ENCODE measurements around the gene SEPTIN8. TPM values are rescaled to one million over a fixed set of nuclear protein-coding genes. Genes with fewer than 3 reads are reported as not detected.

Gene SEPTIN8
- total RNA-seq, 1 experiment from 2014 or later: 38.2 TPM

DNA sequence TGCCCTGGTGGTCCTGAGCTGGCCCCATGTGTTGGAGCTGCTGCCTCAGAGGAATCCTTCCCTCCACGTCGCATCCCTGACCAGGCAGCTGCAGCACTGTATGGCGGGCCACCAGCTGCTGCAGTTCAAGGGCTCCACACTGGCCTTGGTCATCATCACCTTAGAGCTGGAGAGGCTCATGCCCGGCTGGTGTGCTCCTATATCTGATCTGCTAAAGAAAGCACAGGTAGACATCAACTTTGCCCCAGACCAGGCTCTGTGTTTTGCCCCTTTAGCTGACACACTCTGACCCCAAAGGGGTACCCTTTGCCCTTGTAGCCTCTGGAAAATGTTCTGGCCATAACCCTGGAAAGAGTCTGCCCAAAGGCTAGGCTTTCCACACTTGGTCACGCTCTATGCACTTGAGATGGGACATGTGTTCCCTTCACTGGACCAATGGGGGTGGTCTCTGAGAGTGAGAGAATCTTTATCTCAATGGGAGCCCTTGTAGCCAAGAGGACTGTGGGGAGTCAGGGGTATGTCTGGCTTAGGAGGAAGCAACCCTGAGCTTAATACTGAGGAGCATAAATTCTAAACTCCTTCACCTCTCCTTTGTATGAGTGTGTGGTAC is 25.0 kb downstream of the SEPTIN8 start:
- H4K5ac ChIP-seq (ENCODE audit: insufficient read length, low read depth, low read length): no peak overlapping the region
- H3K56ac ChIP-seq (ENCODE audit: insufficient read length, low read depth, low read length): no peak overlapping the region
- H3K4me2 ChIP-seq (ENCODE audit: insufficient read depth, insufficient read length, low read length): no peak overlapping the region
- H3K4me3 Mint-ChIP-seq: no peak overlapping the region
- H4K91ac ChIP-seq (ENCODE audit: insufficient read length, low read depth, low read length): no peak overlapping the region
- peaks cover 43% of the 10 kb centered on the region for H3K27me3 Mint-ChIP-seq (ENCODE audit: low read depth)
- H2AFZ ChIP-seq (ENCODE audit: low read length): no peak overlapping the region
- no peaks in the 10 kb centered on the region for H3K79me2 ChIP-seq (ENCODE audit: insufficient read depth, low read length)
- no peak overlapping the region for H3K18ac ChIP-seq (ENCODE audit: insufficient read length, low read depth, low read length)
- TF ChIP-seq, protein P1, sequence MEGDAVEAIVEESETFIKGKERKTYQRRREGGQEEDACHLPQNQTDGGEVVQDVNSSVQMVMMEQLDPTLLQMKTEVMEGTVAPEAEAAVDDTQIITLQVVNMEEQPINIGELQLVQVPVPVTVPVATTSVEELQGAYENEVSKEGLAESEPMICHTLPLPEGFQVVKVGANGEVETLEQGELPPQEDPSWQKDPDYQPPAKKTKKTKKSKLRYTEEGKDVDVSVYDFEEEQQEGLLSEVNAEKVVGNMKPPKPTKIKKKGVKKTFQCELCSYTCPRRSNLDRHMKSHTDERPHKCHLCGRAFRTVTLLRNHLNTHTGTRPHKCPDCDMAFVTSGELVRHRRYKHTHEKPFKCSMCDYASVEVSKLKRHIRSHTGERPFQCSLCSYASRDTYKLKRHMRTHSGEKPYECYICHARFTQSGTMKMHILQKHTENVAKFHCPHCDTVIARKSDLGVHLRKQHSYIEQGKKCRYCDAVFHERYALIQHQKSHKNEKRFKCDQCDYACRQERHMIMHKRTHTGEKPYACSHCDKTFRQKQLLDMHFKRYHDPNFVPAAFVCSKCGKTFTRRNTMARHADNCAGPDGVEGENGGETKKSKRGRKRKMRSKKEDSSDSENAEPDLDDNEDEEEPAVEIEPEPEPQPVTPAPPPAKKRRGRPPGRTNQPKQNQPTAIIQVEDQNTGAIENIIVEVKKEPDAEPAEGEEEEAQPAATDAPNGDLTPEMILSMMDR (conservative IDR thresholded peaks at IDR 0.05): no peak
- no peaks in the 10 kb centered on the region for H3K79me1 ChIP-seq (ENCODE audit: insufficient read depth, low read depth, low read length, poor library complexity, severe bottlenecking)
- H2BK5ac ChIP-seq (ENCODE audit: insufficient read length, low read length): no peak overlapping the region
- no peaks in the 10 kb centered on the region for H3K9me3 ChIP-seq (ENCODE audit: control insufficient read depth, low read depth, low read length)
- no peak overlapping the region for H4K8ac ChIP-seq (replicated peaks; ENCODE audit: insufficient read length, low read depth, low read length)
- no peaks in the 10 kb centered on the region for H3K4me1 ChIP-seq (ENCODE audit: insufficient read depth, low read length)
- H3K27ac ChIP-seq (ENCODE audit: insufficient read length, low read depth, low read length): no peak overlapping the region
- H3K14ac ChIP-seq (ENCODE audit: insufficient read depth, low read length): no peak overlapping the region
- H3T11ph ChIP-seq (ENCODE audit: low read length): no peak overlapping the region
- H2BK20ac ChIP-seq (ENCODE audit: low read depth, low read length, poor library complexity, severe bottlenecking): no peak overlapping the region
- H3K23ac ChIP-seq (ENCODE audit: insufficient read length, low read depth, low read length): no peak overlapping the region
- H3K27ac Mint-ChIP-seq: no peak overlapping the region
- peaks cover 14% of the 10 kb centered on the region; the same call in 1 of the 2 replicates for H3K27me3 ChIP-seq (ENCODE audit: insufficient read depth, low read length)
- no peaks in the 10 kb centered on the region for H3K36me3 Mint-ChIP-seq (ENCODE audit: insufficient read depth in 1 of 3, low read depth in 3 of 3)
- no peak overlapping the region for H2BK12ac ChIP-seq (ENCODE audit: insufficient read length, low read depth, low read length)
- peaks cover 21 to 30% of the 10 kb centered on the region in 2 experiments for H3K4me1 Mint-ChIP-seq
- H3K9ac ChIP-seq (ENCODE audit: extremely low read depth, insufficient read length, low read length): no peak overlapping the region
- no peak overlapping the region for H3K4ac ChIP-seq (ENCODE audit: low read depth, low read length)
- WGBS (ENCODE audit: extremely low coverage, insufficient read length, low lambda C conversion rate): no CpG with 5 or more reads among the region's 5 CpGs
- H2AK5ac ChIP-seq (ENCODE audit: insufficient read length, low read length): no peak overlapping the region
- H3K9me3 Mint-ChIP-seq: peaks cover 0 to 3% of the 10 kb centered on the region in 2 experiments; a peak in 1 of 5 replicates
- no peak overlapping the region for H2BK120ac ChIP-seq (ENCODE audit: low read depth, low read length, poor library complexity, severe bottlenecking)
- H2BK15ac ChIP-seq (ENCODE audit: low read depth, low read length): no peak overlapping the region
- H3K23me2 ChIP-seq (ENCODE audit: insufficient read length, low read depth, low read length, poor library complexity, severe bottlenecking): peaks cover 3% of the 10 kb centered on the region
- no peak for DNase-seq
- no peaks in the 10 kb centered on the region for H4K20me1 ChIP-seq (ENCODE audit: control insufficient read depth, insufficient read depth, insufficient read length)

All from H9 (cell line).